Epidermal melanocyte (primary cell): ENCODE measurements around the gene CACNA2D3.

ENCODE experiments used
- DNase-seq: peaks from one replicate; pipeline ENCODE4 v3.0.0; 2011; ENCODE audit warnings: low spot score; ENCODE audit not compliant: insufficient read length

The CACNA2D3 gene

DNA sequence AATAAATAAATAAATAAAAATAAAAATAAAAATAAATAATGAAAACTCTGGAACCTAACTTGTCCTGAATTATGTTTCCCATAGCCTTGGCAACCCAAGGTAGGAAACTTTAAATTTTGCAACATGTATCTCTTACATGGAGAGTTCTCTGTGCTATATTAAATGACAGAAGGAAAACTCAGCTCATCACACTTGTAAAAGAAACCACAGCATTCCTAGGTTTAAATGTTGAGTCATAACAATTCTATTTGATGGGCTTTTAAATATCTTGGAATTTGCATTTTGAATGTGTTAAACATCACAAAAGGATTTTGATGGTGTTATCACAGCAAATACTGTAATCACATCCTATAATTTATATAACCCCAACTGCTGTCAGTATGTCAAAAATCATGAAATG lies 661.3 kb downstream of the CACNA2D3 start:
- no peak for DNase-seq

DNA sequence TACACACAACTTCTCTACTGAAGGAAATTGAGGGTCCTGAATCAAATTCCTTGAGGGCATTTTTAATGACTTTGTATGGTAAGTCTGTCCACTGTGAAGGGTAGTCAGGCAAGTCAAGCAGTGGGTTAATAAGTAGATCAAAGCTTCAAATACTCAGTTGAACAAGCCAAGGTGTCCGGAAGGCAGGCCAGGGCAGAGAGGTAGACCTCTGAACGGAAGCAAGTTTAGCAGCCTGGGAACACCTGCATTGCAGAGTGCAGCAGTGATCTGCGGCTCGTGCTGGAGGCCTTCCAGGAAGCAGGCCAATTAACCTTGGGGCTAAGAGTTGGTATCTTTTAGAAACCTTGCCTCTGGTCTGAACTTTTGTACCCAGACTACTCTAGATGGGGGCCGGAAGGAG lies 661.7 kb downstream of the CACNA2D3 start:
- no peak for DNase-seq

DNA sequence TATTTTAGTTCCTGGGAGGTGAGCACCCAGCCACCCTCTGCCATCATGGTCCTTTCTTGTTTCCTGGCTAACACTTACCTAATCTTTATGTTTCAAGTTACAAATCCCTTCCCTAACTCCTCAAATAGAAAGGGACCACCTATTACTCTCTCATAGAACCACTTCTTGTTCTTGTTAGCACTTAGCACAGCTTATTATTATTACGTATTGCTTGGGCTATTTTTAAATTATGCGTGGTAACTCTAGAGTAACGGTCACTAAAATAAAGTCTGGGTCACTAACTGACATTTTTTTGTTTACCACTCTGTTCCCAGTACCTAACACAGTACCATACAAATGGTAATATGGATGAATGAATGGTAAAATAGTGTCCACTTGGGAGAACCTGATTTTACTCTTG lies 663.6 kb downstream of the CACNA2D3 start:
- DNase-seq: no peak

GRCh38 chr3:54790051-54790450 lies 667.7 kb downstream of the CACNA2D3 start:
- no peak for DNase-seq

DNA sequence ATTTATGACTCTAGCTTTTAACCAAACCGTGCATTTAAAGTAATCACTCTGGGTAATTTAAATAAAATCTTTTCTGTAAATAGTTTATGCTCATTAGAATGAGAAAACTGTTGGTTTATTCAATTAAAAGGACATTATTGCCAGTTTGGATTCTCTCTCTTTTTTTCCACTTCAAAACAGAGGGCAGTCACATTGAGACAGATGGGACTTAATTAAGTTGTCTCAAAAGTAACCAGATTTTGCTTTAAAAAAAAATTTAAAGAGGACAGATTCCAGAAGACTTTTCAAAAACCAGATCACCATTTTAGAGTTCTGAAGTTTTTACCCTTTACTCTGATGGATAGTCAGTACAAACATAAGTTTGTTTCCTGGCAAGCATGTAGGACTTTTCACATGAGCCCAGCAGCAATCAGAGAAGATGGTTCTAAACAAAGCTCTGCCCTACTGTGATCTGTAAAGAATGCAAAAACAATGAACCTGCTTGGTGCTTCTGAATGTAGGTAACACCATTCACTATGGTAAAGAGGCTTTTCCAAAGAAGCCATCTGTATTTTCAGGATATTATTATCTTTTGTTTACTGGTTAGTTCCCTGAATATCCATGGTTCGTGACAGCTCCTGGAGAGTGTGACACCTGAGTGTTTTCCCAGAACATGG lies 669.3 kb downstream of the CACNA2D3 start:
- no peak for DNase-seq

DNA sequence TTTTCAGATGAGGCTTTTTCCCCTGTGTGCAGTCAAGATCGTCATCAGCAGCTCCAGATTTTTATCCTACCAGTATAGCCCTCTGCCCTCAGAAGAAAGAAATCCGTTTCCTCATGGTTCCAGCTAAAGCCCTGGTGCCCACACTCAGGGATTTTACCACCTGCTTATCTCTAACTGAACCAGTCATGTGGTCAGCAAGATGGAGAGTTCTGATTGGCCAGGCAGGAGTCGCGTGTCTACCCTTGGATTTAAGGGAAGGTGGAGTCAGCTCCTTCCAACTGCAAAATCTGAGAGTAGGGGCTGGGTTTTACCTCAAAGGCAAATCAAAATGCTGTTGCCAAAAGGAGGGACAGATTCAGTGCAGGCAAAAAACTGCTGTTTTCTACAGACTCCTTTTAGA lies 670.2 kb downstream of the CACNA2D3 start:
- DNase-seq: no peak

DNA sequence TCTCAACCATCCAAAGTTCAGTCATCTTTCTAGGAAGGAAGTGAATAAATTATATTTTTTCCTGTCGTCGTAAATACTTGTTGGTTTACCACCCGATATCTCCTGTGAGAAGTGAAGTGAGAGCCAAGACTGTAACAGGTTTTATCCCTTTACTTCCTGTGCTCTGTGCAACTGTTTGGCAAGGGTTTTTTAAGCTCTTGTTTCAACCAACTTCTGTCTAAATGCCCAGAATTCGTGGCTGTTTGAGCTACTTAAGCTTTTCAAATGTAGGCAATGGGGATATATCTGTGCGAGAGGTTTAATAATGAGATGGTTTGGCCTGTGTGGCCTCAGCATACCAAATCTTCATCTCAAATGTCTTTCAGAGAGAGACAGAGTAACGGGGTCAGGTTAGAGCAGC lies 670.8 kb downstream of the CACNA2D3 start:
- DNase-seq: no peak

DNA sequence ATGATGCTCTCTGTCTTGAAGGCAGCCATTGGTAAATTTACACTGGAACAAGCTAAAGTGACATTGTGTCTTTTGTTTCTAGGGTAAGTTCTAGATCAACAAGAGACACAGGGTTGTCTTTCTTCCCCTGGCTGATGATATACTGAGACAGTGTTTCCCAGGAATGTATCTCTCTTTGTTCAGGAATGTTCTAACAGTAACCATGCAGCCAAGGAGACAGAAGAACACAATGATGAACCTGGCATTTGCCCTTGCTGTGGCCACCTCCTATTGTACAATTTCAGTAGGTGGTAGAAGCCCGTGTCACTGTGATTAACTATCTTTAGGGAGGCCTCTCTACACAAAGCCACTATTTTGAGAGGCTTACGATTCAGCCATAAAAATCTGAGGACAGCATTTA lies 674.8 kb downstream of the CACNA2D3 start:
- no peak for DNase-seq

DNA sequence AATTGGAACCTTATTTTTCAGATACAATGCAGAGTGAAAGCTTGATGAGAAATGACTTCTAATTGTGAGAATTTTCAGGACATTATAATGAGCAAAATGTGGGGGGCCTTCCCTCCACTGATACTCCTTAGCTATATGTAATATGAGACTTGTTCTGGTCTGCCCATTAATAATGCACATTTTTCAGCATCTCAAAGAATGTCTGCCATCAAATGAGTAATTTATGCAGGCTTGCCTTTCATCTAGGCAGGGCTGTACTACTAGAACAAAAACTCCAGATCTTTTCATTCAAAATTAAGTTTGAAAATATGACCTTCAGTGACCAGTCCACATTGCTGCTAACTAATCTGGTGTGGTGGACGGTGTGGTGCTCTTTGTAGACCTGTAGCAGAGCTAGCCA lies 678.1 kb downstream of the CACNA2D3 start:
- DNase-seq: no peak

- DNase-seq: no peak
These were observed 679.6 kb downstream of the CACNA2D3 start for GRCh38 chr3:54801977-54802376.

GRCh38 chr3:54810401-54810800 lies 688.0 kb downstream of the CACNA2D3 start:
- no peak for DNase-seq

GRCh38 chr3:54814224-54814623 lies 691.9 kb downstream of the CACNA2D3 start:
- DNase-seq: no peak

GRCh38 chr3:54817628-54818027 lies 695.3 kb downstream of the CACNA2D3 start:
- peak; percentile 39 for DNase-seq

DNA sequence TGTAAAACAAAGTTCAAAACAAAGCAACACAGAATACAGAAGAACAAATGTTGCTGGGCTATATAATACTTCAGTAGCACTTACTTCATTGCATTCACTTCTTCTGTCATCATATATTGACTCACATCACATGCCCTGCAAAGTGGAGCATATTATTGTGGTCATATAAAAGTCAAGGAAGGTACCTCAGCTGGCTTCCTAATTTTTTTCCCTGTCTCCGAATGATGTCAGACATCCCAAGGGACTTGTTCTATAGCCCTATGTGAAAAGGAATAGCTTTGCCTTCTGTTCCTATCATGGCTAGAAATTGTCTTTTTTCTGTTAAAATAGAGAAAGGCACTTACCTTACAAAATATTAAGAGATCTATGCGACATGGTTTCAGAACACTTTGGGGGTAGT lies 696.1 kb downstream of the CACNA2D3 start:
- DNase-seq: no peak

GRCh38 chr3:54818942-54819341 lies 696.6 kb downstream of the CACNA2D3 start:
- DNase-seq: no peak

DNA sequence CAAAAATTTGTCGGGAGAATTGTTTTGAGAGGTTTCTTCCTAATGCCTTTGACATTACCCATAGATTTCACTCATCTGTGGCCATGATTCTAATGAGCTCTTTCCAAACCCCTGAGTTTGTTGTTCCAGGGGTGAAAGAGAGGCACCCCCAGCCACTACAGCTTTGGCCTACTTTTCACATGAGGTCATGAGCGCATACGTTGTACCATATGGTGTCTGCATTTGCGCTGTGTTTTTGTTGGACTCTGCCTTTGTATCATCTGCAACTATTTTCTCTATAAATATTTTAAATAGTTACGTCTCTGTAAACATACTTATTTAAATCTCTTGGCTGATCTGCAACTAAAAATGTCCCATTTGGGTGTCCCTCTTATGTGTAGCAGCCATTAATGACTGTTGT lies 697.6 kb downstream of the CACNA2D3 start:
- no peak for DNase-seq

- no peak for DNase-seq
These were observed 699.9 kb downstream of the CACNA2D3 start for GRCh38 chr3:54822206-54822605.

GRCh38 chr3:54826251-54826691 lies 703.9 kb downstream of the CACNA2D3 start:
- peak; percentile 52 for DNase-seq

GRCh38 chr3:54827056-54827687 lies 704.8 kb downstream of the CACNA2D3 start:
- DNase-seq: no peak

DNA sequence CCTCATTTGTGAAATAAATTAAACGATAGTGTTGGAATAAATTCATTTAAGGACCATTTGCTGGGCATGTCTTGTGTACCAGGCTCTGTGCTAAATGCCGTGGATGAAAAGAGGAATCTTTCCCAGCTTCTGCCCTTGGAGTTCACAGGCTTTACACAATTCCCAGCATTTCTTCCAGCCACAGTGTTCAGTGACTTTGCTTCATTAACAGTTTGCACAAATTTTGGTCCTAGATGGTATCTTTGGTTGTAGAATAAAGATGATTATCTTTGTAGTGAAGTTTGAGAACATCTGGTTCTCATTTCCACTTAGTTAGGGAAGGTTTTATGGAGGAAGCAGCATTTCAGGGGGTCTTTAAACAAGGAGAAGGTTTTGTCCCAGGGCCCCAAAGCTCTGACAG lies 705.4 kb downstream of the CACNA2D3 start:
- DNase-seq: no peak

DNA sequence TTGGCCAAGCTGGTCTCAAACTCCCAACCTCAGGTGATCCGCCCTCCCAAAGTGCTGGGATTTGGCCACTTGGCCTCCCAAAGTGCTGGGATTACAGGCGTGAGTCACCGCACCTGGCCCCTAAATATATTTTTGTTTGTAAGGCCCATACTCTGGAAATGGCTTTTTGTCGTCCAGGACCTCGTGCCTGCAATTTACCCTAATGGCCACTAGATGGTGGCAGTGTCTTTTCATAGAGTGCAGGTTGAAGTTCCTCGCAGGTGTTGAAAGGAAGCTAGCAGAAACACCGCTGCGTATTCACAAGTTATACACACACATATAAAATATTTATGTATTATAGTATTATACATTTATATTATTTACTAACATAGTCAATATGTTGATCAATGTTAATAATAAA lies 708.3 kb downstream of the CACNA2D3 start:
- no peak for DNase-seq

GRCh38 chr3:54831112-54831511 lies 708.8 kb downstream of the CACNA2D3 start:
- no peak for DNase-seq

GRCh38 chr3:54832876-54833275 lies 710.5 kb downstream of the CACNA2D3 start:
- no peak for DNase-seq
